Measurements from ENCODE around the gene FANCG.

The FANCG gene

GRCh38 chr9:35057271-35057620, 22.5 kb downstream of the FANCG start:
- no peak for DNase-seq

GRCh38 chr9:35056571-35057270, 23.0 kb downstream of the FANCG start:
- no peak for DNase-seq

- no peak for DNase-seq
Measured at GRCh38 chr9:35054871-35055644, 24.7 kb downstream of the FANCG start.

GRCh38 chr9:35054185-35054835, 25.4 kb downstream of the FANCG start:
- no peak for DNase-seq

GRCh38 chr9:35051069-35051967, 28.4 kb downstream of the FANCG start:
- no peak for DNase-seq

GRCh38 chr9:35048511-35048910, 31.2 kb downstream of the FANCG start:
- no peak for DNase-seq

GRCh38 chr9:35044071-35044470, 35.7 kb downstream of the FANCG start:
- no peak for DNase-seq

DNA sequence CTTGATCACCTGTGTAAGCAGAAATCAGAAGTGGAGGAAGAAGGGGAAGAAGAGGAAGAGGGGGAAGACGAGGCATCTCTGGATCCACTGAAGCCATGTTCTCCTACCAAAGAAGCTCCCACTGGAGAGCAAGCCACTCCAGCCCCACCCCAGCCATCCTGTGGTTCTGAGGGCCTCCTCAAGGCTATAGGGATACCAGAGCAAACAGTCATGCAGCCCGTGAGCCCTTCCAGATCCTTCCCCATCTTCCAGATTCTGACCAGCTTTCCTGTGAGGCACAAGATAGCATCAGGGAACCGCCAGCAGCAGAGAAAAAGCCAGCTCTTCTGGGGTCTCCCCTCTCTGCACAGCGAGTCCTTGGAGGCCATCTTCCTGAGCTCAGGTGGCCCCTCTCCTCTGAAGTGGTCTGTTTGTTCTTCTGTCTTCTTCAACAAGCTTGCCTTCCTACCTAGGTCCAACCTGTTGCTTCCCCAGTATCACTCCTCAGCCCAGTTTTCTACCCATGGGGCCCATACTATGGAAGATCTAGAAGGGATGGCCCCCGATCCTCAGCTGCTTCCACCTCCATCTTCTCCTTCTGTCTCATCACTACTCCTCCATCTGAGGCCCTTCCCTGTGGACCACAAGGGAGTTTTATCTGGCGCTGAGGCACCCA, 36.7 kb downstream of the FANCG start:
- DNase-seq, result no peak

GRCh38 chr9:35042081-35042604, 37.6 kb downstream of the FANCG start:
- no peak for DNase-seq

DNA sequence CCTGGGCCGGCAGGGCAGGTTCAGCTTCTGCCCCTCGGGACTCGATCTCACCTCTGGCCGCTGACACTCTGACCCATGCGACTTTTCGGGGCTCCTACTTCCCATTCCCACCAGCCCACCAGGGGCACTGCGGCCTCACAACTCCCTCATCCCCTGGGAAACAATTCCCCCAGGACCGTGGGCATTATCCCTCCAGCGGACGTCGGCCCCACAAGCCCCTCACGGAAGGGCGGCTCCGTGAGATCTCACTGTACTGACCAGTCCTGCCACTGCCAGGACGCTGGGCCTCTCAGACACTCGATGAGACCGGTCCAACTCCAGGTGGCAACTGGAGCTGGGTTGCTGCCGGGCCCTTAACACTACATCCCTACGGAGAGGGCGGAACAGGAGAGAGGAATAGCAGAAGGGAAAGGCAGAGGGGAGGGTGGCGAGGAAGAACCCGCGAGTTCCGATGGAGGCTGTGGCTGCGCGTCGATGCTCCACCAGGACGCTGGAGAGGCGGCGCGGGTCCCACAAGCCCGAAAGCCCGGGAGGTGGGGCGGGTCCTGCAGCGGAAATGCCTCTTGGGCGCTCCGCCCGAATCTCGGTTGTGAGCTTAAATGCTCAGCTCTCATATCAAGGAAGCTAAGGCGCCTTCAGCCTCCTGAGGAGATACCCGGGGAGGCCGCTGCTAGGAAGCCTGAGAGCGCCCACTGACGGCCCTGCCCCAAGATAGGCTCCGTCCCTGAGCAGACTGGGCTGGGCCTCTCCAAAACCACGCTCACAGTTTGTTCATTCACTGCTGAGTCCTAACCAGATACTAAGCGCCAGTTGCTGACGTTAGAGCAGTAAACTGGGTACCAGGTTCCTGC, 43.7 kb downstream of the FANCG start:
- no peak for DNase-seq

GRCh38 chr9:35033101-35033500, 46.6 kb downstream of the FANCG start:
- DNase-seq, result no peak

DNA sequence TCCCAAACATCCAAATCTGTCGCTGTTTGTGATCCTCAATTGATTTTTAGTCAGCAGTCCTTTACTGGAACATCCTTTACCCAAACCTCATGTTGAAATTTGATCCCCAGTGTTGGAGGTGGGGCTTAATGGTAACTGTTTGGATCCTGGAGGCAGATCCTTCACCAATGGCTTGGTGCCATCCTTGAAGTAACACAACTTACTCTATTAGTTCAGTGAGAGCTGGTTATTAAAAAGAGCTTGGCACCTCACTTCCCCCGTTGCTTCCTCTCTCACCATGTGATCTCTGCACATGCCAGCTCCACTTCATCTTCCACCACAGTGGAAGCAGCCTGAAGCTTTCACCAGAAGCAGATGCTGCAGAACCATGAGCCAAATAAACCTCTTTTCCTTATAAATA, 49.9 kb downstream of the FANCG start:
- DNase-seq, result no peak

- DNase-seq, result no peak
Measured at GRCh38 chr9:35029241-35029640, 50.5 kb downstream of the FANCG start.

DNA sequence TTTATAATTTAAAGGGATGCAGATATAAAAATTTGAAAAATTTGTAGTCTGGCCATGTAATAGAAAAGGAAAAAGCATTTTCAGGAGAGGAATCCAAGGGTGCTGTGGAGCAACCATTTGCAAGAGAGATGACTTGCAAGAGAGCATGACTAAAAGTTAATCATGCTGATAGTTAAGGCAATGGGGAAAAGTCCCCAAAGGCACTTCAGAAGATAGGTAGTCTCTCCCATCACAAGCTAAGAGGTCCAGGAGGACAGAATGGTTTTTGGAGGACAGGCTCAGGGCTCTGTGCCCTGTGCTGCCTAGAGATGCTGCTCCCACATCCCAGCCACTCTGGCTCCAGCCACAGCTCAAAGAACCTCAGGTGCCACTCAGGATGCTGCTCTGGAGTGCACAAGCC, 51.4 kb downstream of the FANCG start:
- DNase-seq, result no peak

GRCh38 chr9:35027860-35028259, 51.9 kb downstream of the FANCG start:
- no peak for DNase-seq

DNA sequence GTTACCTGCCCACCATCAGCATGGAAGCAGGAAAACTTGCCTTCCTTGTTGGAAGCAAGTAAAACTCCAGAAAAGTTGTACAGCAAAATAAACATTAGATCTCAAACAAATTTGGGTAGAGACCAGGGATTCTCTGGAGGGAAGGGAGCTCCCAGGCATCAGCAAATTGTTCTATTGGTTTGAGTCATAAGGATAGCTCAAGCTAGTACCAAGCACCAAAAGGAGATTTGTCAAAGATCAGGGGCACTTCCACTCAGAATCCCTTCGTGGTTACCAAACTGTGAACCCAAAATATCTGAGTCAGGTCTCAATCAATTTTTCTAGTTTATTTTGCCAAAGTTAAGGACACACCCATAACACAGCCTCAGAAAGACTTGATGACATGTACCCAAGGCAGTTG, 52.4 kb downstream of the FANCG start:
- DNase-seq, result no peak

DNA sequence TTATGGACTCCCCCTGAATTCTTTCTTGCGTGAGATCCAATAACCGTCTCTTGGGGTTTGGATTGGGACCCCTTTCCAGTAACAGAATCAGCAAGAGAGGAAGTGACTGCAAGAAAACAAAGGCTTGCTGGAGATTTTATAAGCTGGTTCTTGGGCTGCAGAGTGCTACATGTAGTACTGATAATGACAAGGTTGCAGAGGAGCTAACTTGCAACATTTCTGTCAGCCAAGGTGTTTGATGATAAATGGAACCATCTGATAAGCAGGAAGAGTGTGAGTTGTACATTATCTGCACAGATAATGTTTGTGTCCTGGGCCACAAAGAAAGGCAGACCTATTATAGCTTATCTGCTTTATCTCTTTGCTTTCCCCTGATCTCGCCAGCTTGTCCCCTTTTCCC, 53.1 kb downstream of the FANCG start:
- DNase-seq, result no peak

Measured in NCI-H510A (cell line).